ENCODE measurements around the gene SPATA4.

GRCh38 chr4:176230836-176231235 lies 35.5 kb upstream of the SPATA4 start:
- TF ChIP-seq POLR2AphosphoS5 (IDR thresholded peaks at IDR 0.05; ENCODE audit: insufficient read depth, low read depth, low read length) (no peak), CTCF (IDR thresholded peaks at IDR 0.05; ENCODE audit: extremely low read depth in 1 of 2, insufficient read depth in 1 of 2, low read depth in 1 of 2, low read length in 2 of 2) (no peak), POLR2A (IDR thresholded peaks at IDR 0.05; ENCODE audit: low read depth, low read length) (no peak), MAX (IDR thresholded peaks at IDR 0.05; ENCODE audit: insufficient read depth, insufficient read length) (no peak), GATA2 (IDR thresholded peaks at IDR 0.05; ENCODE audit: insufficient read depth, insufficient read length, low read depth, low read length) (no peak), MYC (IDR thresholded peaks at IDR 0.05; ENCODE audit: low read depth, low read length) (no peak), JUN (IDR thresholded peaks at IDR 0.05; ENCODE audit: borderline replicate concordance, insufficient read depth, insufficient read length, low read depth) (no peak)

All from endothelial cell of umbilical vein (primary cell).